ENCODE data around the gene ANKS1B.

GRCh38 chr12:98873776-98874175 lies 1111.0 kb downstream of the ANKS1B start:
- TF ChIP-seq CTCF (conservative IDR thresholded peaks at IDR 0.05; ENCODE audit: low read length) (no peak), EZH2phosphoT487 (IDR thresholded peaks at IDR 0.05; ENCODE audit: borderline replicate concordance) (no peak)
